Head of caudate nucleus (tissue), 42 donors: Measurements from ENCODE around the gene TRAP1.
"Not testable (repeated sequence)": the region's sequence is repeated elsewhere in the genome, so short reads cannot be mapped to it uniquely, and the experiment has no call there.

ENCODE experiments used
- DNase-seq, 42 donors: peaks; one replicate each; pipeline versions ENCODE4 v3.0.0 to v3.0.0-alpha.2; 2020 to 2021; ENCODE audit warnings: mixed read lengths in 7 of 42
- intact Hi-C: fragments of 100-400 bp; cut with DNase I; formaldehyde crosslinking; loops from one replicate; pipeline ENCODE4 v1.15.0; 2022

Gene TRAP1

DNA sequence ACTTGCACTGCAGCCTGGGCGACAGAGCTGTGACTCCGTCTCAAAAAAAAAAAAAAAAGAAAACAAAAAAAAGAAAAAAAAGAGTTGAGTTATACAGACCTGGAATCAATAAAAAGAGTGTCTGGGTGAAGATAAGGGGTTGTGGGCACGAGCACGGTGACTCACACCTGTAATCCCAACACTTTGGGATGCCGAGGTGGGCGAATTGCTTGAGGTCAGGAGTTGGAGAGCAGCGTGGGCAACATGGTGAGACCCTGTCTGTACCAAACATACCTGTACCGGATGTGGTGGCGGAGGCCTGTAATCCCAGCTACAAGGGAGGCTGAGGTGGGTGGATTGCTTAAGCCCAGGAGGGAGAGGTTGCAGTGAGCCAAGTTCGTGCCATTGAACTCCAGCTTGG lies 1.3 kb upstream of the TRAP1 start:
- DNase-seq: no peak
- intact Hi-C loops: no loop called here

- DNase-seq: no peak
- intact Hi-C loops: no loop called here
Observed at GRCh38 chr16:3718019-3718391, 681 bp upstream of the TRAP1 start.

GRCh38 chr16:3716831-3717234 lies 491 bp downstream of the TRAP1 start:
- peak in 31 of 42 donors; percentile 7 to 55 (median 30) for DNase-seq
- intact Hi-C loops: no loop called here

DNA sequence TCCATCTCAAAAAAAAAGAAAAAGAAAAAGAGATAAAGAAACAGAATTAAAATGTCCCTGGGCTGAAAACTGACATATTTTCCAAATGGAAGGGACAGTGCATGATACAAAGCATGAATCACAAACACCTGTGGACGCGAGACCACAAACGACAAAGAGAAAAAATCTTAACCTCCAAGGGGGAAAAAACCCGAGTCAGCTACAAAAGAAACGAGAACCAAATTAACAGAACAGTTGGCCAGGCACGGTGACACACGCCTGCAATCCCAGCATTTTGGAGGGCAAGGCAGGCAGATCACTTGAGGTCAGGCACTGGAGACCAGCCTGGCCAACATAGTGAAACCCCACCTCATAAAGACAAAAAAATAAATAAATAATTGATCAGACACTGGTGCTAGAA lies 1.9 kb downstream of the TRAP1 start:
- intact Hi-C loops: no loop called here
- DNase-seq: no peak

GRCh38 chr16:3714378-3714777 lies 2.9 kb downstream of the TRAP1 start:
- intact Hi-C loops, DNase-seq: not testable (repeated sequence)

- intact Hi-C loops: no loop called here
- DNase-seq: no peak
Observed at GRCh38 chr16:3713587-3714242, 3.6 kb downstream of the TRAP1 start.

GRCh38 chr16:3712861-3713372 lies 4.4 kb downstream of the TRAP1 start:
- intact Hi-C loops: no loop called here
- DNase-seq: no peak

DNA sequence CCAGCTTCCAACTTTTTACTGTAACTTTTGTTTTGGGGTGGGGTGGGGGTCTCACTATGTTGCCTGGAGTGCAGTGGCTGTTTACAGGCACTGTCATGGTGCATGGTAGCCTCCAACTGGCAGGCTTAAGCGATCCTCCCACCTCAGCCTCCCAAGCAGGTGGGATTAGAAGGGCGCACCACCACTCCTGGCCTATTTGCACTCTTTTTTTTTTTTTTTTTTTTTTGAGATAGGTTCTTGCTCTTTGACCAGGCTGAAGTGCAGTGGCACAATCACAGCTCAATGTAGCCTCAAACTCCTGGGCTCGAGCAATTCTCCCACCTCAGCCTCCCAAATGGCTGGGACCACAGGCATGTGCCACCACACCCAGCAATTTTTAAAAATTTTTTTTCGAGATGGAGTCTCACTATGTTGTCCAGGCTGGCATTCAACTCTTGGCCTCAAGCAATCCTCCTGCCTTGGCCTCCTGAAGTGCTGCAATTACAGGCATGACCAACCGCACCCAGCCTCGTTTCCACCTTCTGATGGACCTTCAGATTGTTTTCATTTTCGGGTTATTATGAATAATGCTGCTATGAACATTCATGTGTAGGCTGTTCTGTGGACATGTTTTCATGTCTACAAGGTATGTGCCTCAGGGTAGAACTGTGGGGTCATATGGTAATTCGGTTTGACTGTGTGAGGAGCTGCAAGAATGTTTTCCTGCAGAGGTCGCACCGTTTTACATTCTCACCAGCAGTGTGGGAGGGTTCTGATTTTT lies 10.9 kb downstream of the TRAP1 start:
- DNase-seq: no peak
- intact Hi-C loops: no loop called here

DNA sequence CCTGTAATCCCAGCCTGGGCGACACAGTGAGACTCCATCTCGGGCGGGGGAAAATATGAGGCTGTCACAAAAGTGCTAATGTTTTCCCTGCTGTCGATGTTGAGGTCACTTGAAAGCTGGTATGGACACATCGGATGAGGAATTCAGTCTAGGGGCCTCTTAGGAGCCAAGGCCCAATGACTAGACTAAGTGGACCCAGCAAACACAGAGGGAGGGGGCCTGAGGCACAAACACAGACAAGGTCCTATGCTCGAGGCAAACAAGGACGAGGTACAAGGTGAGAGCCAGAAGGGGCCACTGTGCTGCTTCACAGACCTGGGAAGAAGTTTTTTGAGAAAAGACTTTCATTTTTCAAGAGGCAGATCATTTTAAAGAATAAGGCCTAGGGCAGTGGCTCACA lies 15.2 kb downstream of the TRAP1 start:
- no peak for DNase-seq
- intact Hi-C loops: no loop called here

GRCh38 chr16:3701531-3701930 lies 15.8 kb downstream of the TRAP1 start:
- no peak for DNase-seq

GRCh38 chr16:3698941-3699340 lies 18.4 kb downstream of the TRAP1 start:
- intact Hi-C loops: no loop called here
- DNase-seq: peak in 6 of 42 donors; percentile 10 to 41 (median 25)

More at GRCh38 chr16:3701531-3701930, 15.8 kb downstream of the TRAP1 start:
- intact Hi-C loops: no loop called here

- intact Hi-C loops: no loop called here
- DNase-seq: no peak
Observed at GRCh38 chr16:3696425-3697218, 20.7 kb downstream of the TRAP1 start.

DNA sequence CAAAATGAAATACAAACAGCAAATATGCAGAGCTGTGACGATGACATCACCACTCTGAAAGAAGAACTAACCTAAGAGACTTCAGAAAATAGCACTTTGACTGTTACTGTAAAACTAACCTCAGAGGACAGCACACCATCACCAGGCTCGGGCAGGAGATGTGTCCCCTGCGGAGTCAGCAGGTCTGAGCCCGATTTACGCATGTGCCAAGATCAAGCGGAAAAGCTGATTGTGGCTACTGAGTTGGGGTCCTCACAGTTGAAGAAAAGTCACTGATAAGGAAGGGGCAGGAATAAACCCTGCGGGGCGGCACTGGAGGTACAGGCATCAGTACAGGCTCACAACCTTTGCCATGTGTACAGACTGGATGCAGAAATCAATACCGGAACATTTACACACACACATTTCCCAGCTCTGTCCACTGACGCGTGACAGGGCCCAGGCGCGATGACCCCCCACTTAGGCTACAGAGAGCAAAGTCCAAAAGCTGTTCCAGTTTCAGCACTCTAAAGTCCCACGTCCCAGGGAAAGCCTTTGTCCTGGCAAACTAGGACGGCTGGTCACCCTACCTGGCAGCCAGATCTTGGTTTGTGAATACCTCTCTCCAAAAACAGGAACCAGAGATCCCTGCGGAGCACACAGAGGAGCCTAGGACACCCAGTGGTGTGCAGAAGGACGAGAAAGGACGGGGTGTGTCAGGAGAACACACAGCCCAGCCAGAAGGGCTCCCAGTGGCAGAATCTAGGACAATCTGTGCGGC lies 21.5 kb downstream of the TRAP1 start:
- no peak for DNase-seq
- intact Hi-C loops: no loop called here

DNA sequence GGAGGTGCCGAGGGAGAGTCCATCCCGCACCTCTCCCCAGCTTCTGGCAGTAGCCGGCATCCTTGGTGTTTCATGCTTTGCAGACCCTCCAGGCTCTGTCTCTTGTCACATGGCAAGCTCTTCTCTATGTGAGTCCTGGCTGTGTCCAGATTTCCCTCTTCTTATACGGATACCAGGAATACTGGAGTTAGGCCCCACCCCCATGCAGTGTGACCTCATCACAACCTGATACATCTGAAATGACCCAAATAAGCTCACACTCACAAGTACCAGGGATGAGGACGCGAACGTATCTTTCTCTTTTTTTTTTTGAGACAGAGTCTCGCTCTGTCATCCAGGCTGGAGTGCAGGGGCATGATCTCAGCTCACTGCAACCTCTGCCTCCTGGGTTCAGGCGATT lies 23.3 kb downstream of the TRAP1 start:
- no peak for DNase-seq
- intact Hi-C loops: loop anchor here (5.0 kb wide), 1 partner anchor 183 kb away; no protein-coding TSS in a partner anchor

- DNase-seq: no peak
- intact Hi-C loops: loop anchor here (5.0 kb wide), 1 partner anchor 186 kb away; no protein-coding TSS in a partner anchor
Observed at GRCh38 chr16:3691761-3692160, 25.6 kb downstream of the TRAP1 start.

- peak in 5 of 42 donors; percentile 7 to 37 (median 13) for DNase-seq
- intact Hi-C loops: loop anchor here (5.0 kb wide), 1 partner anchor 186 kb away; no protein-coding TSS in a partner anchor
Observed at GRCh38 chr16:3690980-3691720, 26.2 kb downstream of the TRAP1 start.

- intact Hi-C loops: loop anchor here (5.0 kb wide), 1 partner anchor 187 kb away; no protein-coding TSS in a partner anchor
- peak; percentile 84 to 97 (median 94) for DNase-seq
Observed at GRCh38 chr16:3690470-3690928, 26.8 kb downstream of the TRAP1 start.

GRCh38 chr16:3689731-3690130 lies 27.6 kb downstream of the TRAP1 start:
- intact Hi-C loops: loop anchor here (5.0 kb wide), 1 partner anchor 188 kb away; no protein-coding TSS in a partner anchor
- DNase-seq: no peak
